CD4-positive, alpha-beta memory T cell (primary cell): ENCODE data around the gene CLCN1. TPM values are rescaled to one million over a fixed set of nuclear protein-coding genes. Genes with fewer than 3 reads are reported as not detected.

Experiments
- CTCF ChIA-PET: fragments of 350-600 bp; sonication (Branson Sonifier 250); formaldehyde crosslinking; loops from one replicate; lab custom pipeline; 2021; ENCODE audit warnings: inconsistent platforms; ENCODE audit not compliant: partially characterized antibody; lab: Charles Lee
- POLR2A ChIA-PET: fragments of 350-600 bp; sonication (Branson Sonifier 250); formaldehyde crosslinking; loops from one replicate; lab custom pipeline; 2021; ENCODE audit not compliant: partially characterized antibody; lab: Charles Lee
- DNase-seq, 5 donors: peaks; one replicate each; pipeline versions ENCODE4 v3.0.0 to v3.0.0-alpha.2; 2020 to 2022; ENCODE audit warnings: mixed read lengths in 1 of 5
- H3K27ac ChIP-seq: one replicate; pipeline ENCODE4 v1.7.0; 2013; ENCODE audit warnings: low read depth, low read length
- H3K27me3 ChIP-seq: 2 replicates; pipeline ENCODE4 v1.7.0; 2013; ENCODE audit warnings: mild to moderate bottlenecking, low read length, moderate library complexity; ENCODE audit not compliant: insufficient read depth
- H3K36me3 ChIP-seq: 2 replicates; pipeline ENCODE4 v1.7.0; 2013; ENCODE audit warnings: mild to moderate bottlenecking, low read length, moderate library complexity; ENCODE audit not compliant: insufficient read depth
- H3K4me1 ChIP-seq: 2 replicates; pipeline ENCODE4 v1.7.0; 2013; ENCODE audit warnings: mild to moderate bottlenecking, low read length, moderate library complexity; ENCODE audit not compliant: insufficient read depth
- H3K4me3 ChIP-seq, 2 donors: one replicate each; pipeline ENCODE4 v1.7.0; 2013; ENCODE audit warnings: low read length in 2 of 2, mild to moderate bottlenecking in 1 of 2
- H3K9me3 ChIP-seq, 2 donors: one replicate each; pipeline ENCODE4 v1.7.0; 2013; ENCODE audit warnings: low read length in 2 of 2, control low read depth in 1 of 2; ENCODE audit not compliant: control insufficient read depth in 1 of 2
- H3K27ac Mint-ChIP-seq, 7 donors: one replicate each; pipeline ENCODE4 v1.8.0; 2020 to 2021; ENCODE audit warnings: mixed read lengths in 7 of 7, mild to moderate bottlenecking in 6 of 7, inconsistent platforms in 3 of 7, moderate library complexity in 3 of 7
- H3K27me3 Mint-ChIP-seq, 2 donors: one replicate each; pipeline ENCODE4 v1.8.0; 2020 to 2021; ENCODE audit warnings: mixed read lengths in 2 of 2
- H3K36me3 Mint-ChIP-seq, 2 donors: one replicate each; pipeline ENCODE4 v1.8.0; 2020 to 2021; ENCODE audit warnings: mixed read lengths in 2 of 2, inconsistent platforms in 1 of 2, mild to moderate bottlenecking in 1 of 2
- H3K4me1 Mint-ChIP-seq, 4 donors: one replicate each; pipeline ENCODE4 v1.8.0; 2020 to 2021; ENCODE audit warnings: mixed read lengths in 4 of 4, mild to moderate bottlenecking in 1 of 4
- H3K4me3 Mint-ChIP-seq, 8 donors: one replicate each; pipeline ENCODE4 v1.8.0; 2020 to 2021; ENCODE audit warnings: mixed read lengths in 8 of 8, mild to moderate bottlenecking in 7 of 8, moderate library complexity in 6 of 8, inconsistent platforms in 3 of 8
- H3K9me3 Mint-ChIP-seq, 8 donors: one replicate each; pipeline ENCODE4 v1.8.0; 2020 to 2021; ENCODE audit warnings: mixed read lengths in 8 of 8, mild to moderate bottlenecking in 5 of 8, inconsistent platforms in 3 of 8, moderate library complexity in 1 of 8
- intact Hi-C: fragments of 100-400 bp; cut with micrococcal nuclease; formaldehyde crosslinking; loops from one replicate; pipeline ENCODE4 v1.15.1; 2023
- polyA plus RNA-seq, 2 donors: library from polyadenylated mRNA; unstranded; fragments of 300-500 nt; fragmentation: Illumina TruSeq; gene quantifications; one replicate each; pipeline ENCODE4 v1.2.3, GENCODE V29; 2021
- total RNA-seq, 2 experiments: library from RNA; stranded (reverse); gene quantifications; one replicate each; pipeline ENCODE4 v1.2.3, GENCODE V29; 2021

Gene CLCN1
- total and polyA plus RNA-seq, 4 experiments from 2014 or later: 0.06 TPM; not detected in 3

GRCh38 chr7:143383642-143383957 lies 67.7 kb downstream of the CLCN1 start:
- peak overlapping the region; percentile 12 for H3K27ac ChIP-seq
- POLR2A ChIA-PET: interaction anchor here (0.9 to 9.3 kb wide), 9 partner anchors 9 to 575 kb away, joined by 3 to 215 read pairs (median 6); partner anchors contain the start of gene EPHA1
- DNase-seq: no peak

GRCh38 chr7:143384148-143384547 lies 68.2 kb downstream of the CLCN1 start:
- Mint-ChIP-seq H3K27me3 (no peaks in the 10 kb centered on the region), H3K4me3 (no peak overlapping the region), H3K36me3 (peaks cover 2 to 21% of the 10 kb centered on the region in 2 donors), H3K27ac (no peak overlapping the region), H3K4me1 (peaks cover 9 to 19% (median 15%) of the 10 kb centered on the region in 4 donors), H3K9me3 (no peaks in the 10 kb centered on the region)
- Histone ChIP-seq H3K27ac (peak overlapping the region; percentile 12), H3K4me1 (peaks cover 64% of the 10 kb centered on the region), H3K36me3 (peaks cover 34% of the 10 kb centered on the region), H3K9me3 (no peaks in the 10 kb centered on the region), H3K4me3 (no peak overlapping the region), H3K27me3 (no peaks in the 10 kb centered on the region)
- DNase-seq: no peak
- ChIA-PET CTCF (interaction anchor here (0.8 to 7.9 kb wide), 14 partner anchors 9 to 144 kb away, joined by 3 to 129 read pairs (median 5); partner anchors contain the start of gene EPHA1), POLR2A (interaction anchor here (0.7 to 9.3 kb wide), 11 partner anchors 9 to 585 kb away, joined by 3 to 215 read pairs (median 5); partner anchors contain the start of gene EPHA1)
- intact Hi-C loops: loop anchor here (5.0 kb wide), 1 partner anchor 582 kb away; no protein-coding TSS in a partner anchor

More at GRCh38 chr7:143383642-143383957, 67.7 kb downstream of the CLCN1 start:
- H3K9me3 Mint-ChIP-seq: peaks cover 0 to 1% (median 0%) of the 10 kb centered on the region in 8 donors
- H3K27ac Mint-ChIP-seq: peak overlapping the region in 1 of 7 donors; percentile 61
- intact Hi-C loops: loop anchor here (5.0 kb wide), 1 partner anchor 581 kb away; no protein-coding TSS in a partner anchor
- H3K4me3 Mint-ChIP-seq: no peak overlapping the region
- H3K9me3 ChIP-seq: no peaks in the 10 kb centered on the region
- peaks cover 29% of the 10 kb centered on the region for H3K36me3 ChIP-seq
- no peaks in the 10 kb centered on the region for H3K27me3 ChIP-seq
- CTCF ChIA-PET: interaction anchor here (0.8 to 7.9 kb wide), 12 partner anchors 8 to 143 kb away, joined by 3 to 129 read pairs (median 6); partner anchors contain the start of gene EPHA1
- H3K27me3 Mint-ChIP-seq: no peaks in the 10 kb centered on the region
- H3K4me1 Mint-ChIP-seq: peaks cover 14 to 24% (median 19%) of the 10 kb centered on the region in 4 donors
- peaks cover 0 to 18% of the 10 kb centered on the region in 2 donors for H3K36me3 Mint-ChIP-seq
- H3K4me3 ChIP-seq: no peak overlapping the region
- peaks cover 69% of the 10 kb centered on the region for H3K4me1 ChIP-seq

- Histone ChIP-seq H3K27ac (no peak overlapping the region), H3K4me1 (peaks cover 56% of the 10 kb centered on the region), H3K4me3 (peak overlapping the region in 1 of 2 donors; percentile 46), H3K36me3 (peaks cover 42% of the 10 kb centered on the region), H3K9me3 (no peaks in the 10 kb centered on the region), H3K27me3 (no peaks in the 10 kb centered on the region)
- no peak for DNase-seq
- ChIA-PET CTCF (interaction anchor here (0.7 to 7.9 kb wide), 14 partner anchors 9 to 144 kb away, joined by 3 to 129 read pairs (median 4); partner anchors contain the start of gene EPHA1), POLR2A (interaction anchor here (0.7 to 9.3 kb wide), 10 partner anchors 8 to 586 kb away, joined by 3 to 215 read pairs (median 6); partner anchors contain the start of gene EPHA1)
- no peak overlapping the region for H3K4me3 Mint-ChIP-seq
- H3K27me3 Mint-ChIP-seq: no peaks in the 10 kb centered on the region
- H3K4me1 Mint-ChIP-seq: peaks cover 4 to 16% (median 11%) of the 10 kb centered on the region in 4 donors
- H3K36me3 Mint-ChIP-seq: peaks cover 8 to 22% of the 10 kb centered on the region in 2 donors
- intact Hi-C loops: loop anchor here (5.0 kb wide), 1 partner anchor 583 kb away; no protein-coding TSS in a partner anchor
- H3K9me3 Mint-ChIP-seq: no peaks in the 10 kb centered on the region
- H3K27ac Mint-ChIP-seq: no peak overlapping the region
Measured at GRCh38 chr7:143384661-143385631, 69.0 kb downstream of the CLCN1 start.

DNA sequence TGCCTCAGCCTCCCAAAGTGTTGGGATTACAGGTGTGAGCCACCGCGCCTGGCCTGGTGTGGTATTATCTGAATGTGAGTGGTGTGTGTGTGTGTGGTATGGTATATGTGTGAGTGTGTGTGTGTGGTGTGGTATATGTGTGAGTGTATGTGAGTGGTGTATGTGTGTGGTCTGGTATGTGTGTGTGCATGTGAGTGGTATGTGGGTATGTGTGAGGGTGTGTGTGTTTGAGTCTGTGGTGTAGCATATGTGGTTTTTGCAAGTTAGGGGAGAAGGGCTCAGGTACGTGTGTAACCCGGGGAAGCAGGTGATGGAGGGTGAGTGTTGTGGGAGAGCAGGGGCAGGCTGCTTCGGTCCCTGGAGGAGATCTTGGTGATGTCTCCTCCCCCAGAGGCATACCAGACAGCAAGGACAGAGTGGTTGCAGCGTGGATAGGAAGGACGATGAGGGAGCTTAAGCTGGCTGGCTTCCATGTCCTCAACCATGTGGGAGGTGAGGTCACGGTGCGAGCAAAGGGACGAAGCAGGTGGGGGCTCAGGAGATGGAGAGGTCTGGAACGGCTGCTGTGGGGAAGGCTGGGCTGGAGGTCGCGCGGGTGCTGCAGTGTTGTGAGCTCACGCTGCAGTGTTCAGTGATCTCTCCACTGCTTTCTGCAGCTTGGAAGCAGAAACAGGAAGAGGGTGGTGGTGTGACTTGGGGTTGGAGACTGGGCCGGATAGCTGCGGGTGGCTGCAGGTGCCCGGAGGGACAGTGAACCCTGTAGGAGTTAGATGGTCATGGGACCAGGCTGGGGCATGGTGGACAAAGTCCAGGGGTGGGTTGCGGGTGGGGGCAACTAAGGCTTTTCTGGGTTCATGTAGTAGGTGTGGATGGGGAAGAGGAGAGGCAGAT lies 70.2 kb downstream of the CLCN1 start:
- intact Hi-C loops: loop anchor here (1.0 kb wide), 1 partner anchor 17 kb away; no protein-coding TSS in a partner anchor
- ChIA-PET CTCF (interaction anchor here (0.6 to 1.3 kb wide), 9 partner anchors 8 to 146 kb away, joined by 3 to 6 read pairs (median 3); no protein-coding TSS in a partner anchor), POLR2A (interaction anchor here (0.6 to 9.3 kb wide), 7 partner anchors 11 to 576 kb away, joined by 3 to 215 read pairs (median 4); partner anchors contain the start of genes CASP2 and EPHA1)
- H3K4me3 Mint-ChIP-seq: no peak overlapping the region
- H3K4me1 ChIP-seq: peaks cover 55% of the 10 kb centered on the region
- no peaks in the 10 kb centered on the region for H3K27me3 ChIP-seq
- peaks cover 53% of the 10 kb centered on the region for H3K36me3 ChIP-seq
- H3K36me3 Mint-ChIP-seq: peaks cover 11 to 29% of the 10 kb centered on the region in 2 donors
- H3K4me3 ChIP-seq: peak overlapping the region in 1 of 2 donors; percentile 46
- peak; percentile 47 to 74 (median 56) for DNase-seq
- no peaks in the 10 kb centered on the region for H3K9me3 ChIP-seq
- H3K27me3 Mint-ChIP-seq: no peaks in the 10 kb centered on the region
- peaks cover 5 to 16% (median 11%) of the 10 kb centered on the region in 4 donors for H3K4me1 Mint-ChIP-seq
- peak overlapping the region; percentile 49 for H3K27ac ChIP-seq
- H3K9me3 Mint-ChIP-seq: no peaks in the 10 kb centered on the region
- no peak overlapping the region for H3K27ac Mint-ChIP-seq

DNA sequence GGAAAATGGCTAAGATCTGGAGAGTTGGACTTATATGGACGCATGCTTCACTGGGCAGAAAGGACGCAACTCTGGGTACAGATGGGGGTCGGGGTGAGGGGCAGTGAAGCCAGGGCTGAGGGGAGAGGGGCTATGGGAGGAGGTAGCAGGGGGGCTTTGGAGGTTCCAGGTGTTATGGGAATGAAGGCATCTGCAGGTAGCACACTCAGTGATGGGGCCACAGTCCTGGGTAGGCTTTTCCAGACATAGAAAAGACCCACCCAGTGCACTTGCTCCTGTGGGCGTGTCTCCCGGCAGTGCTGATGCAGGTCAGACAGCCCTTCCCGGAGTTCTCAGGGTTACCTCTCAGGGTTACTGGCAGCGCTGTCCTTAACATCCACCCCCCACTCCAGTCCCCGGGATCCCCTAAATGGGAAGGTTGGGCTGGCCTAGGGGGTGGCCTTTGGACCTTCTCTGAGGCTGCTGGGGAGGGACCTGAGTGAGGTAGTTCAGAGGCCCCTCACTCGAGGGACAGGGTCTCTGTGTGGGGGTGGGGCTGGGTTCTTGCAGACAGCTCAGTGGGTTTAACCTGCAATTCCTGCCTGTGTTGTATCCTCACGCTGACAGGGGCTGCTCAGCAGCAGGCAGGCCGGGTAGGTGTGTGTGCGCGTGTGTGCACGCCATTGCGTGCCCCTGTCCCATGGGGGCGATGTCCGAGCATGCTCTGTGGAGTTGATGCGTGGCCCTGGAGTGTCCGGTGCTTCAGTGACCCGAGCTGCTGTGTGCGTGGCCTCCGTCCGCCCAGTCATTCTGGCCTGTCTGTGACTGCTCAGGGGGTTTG lies 71.5 kb downstream of the CLCN1 start:
- no peaks in the 10 kb centered on the region for H3K9me3 Mint-ChIP-seq
- no peak overlapping the region for H3K4me3 Mint-ChIP-seq
- H3K36me3 ChIP-seq: peaks cover 63% of the 10 kb centered on the region
- H3K4me1 ChIP-seq: peaks cover 51% of the 10 kb centered on the region
- no peak for DNase-seq
- H3K4me1 Mint-ChIP-seq: peaks cover 5 to 15% (median 11%) of the 10 kb centered on the region in 4 donors
- intact Hi-C loops: no loop called here
- peak overlapping the region in 4 of 7 donors; percentile 27 to 77 (median 60) for H3K27ac Mint-ChIP-seq
- no peaks in the 10 kb centered on the region for H3K27me3 Mint-ChIP-seq
- H3K27me3 ChIP-seq: no peaks in the 10 kb centered on the region
- ChIA-PET CTCF (interaction anchor here (1.0 to 4.1 kb wide), 6 partner anchors 8 to 148 kb away, joined by 3 to 18 read pairs (median 4); no protein-coding TSS in a partner anchor), POLR2A (interaction anchor here (0.7 to 2.8 kb wide), 5 partner anchors 7 to 29 kb away, joined by 3 to 8 read pairs (median 3); no protein-coding TSS in a partner anchor)
- H3K36me3 Mint-ChIP-seq: peaks cover 15 to 39% of the 10 kb centered on the region in 2 donors
- no peak overlapping the region for H3K27ac ChIP-seq
- no peak overlapping the region for H3K4me3 ChIP-seq
- H3K9me3 ChIP-seq: no peaks in the 10 kb centered on the region
